Spleen (tissue), 7 donors: ENCODE results near the gene ITFG1.

Experiments used
- POLR2AphosphoS5 ChIP-seq, 3 donors: sonication (generic); formaldehyde crosslinking; IDR thresholded peaks; one replicate each; pipeline ENCODE4 v1.5.1; 2017; ENCODE audit warnings: antibody characterized with exemption in 3 of 3
- TF ChIP-seq, protein P1 (sequence below), 11 experiments: fragments of 200-600 bp in 7 of 11; fragments of 450-650 bp in 4 of 11; sonication (generic) in 4 of 11; IDR thresholded peaks in 8 of 11; conservative IDR thresholded peaks in 3 of 11; 1 replicate in 7 of 11; 2 replicates in 4 of 11; pipeline versions ENCODE4 v1.4.0 to v1.8.0; 2016 to 2021; ENCODE audit warnings: antibody characterized with exemption in 11 of 11, inconsistent platforms in 4 of 11, mild to moderate bottlenecking in 1 of 11
- donor health status: DM: no; HTN: no; CAD: no; lungs with moderate emphysema.
- donor health status: DM: no; HTN: no; CAD: no.
- donor health status: DM: no; HTN: no; CAD: no.

DNA sequence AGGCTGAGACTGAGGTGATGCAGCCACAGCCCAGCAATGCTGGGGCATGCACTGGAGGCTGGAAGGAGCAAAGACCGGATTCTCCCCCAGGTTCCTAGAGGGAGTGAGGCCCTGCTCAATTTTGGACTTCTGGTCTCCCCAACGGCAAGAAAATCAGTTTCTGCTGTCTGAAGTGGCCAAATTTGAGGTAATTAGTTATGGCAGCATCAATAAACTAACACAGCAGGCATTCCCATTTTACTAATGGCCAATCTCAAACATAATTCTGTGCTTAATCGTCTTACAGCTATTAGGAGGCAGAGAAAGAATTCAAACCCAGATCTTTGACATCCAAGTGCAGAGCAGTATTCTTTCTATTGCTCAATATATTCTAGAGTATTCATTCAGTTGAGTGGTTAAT lies 333.3 kb downstream of the ITFG1 start:
- TF ChIP-seq, protein P1, sequence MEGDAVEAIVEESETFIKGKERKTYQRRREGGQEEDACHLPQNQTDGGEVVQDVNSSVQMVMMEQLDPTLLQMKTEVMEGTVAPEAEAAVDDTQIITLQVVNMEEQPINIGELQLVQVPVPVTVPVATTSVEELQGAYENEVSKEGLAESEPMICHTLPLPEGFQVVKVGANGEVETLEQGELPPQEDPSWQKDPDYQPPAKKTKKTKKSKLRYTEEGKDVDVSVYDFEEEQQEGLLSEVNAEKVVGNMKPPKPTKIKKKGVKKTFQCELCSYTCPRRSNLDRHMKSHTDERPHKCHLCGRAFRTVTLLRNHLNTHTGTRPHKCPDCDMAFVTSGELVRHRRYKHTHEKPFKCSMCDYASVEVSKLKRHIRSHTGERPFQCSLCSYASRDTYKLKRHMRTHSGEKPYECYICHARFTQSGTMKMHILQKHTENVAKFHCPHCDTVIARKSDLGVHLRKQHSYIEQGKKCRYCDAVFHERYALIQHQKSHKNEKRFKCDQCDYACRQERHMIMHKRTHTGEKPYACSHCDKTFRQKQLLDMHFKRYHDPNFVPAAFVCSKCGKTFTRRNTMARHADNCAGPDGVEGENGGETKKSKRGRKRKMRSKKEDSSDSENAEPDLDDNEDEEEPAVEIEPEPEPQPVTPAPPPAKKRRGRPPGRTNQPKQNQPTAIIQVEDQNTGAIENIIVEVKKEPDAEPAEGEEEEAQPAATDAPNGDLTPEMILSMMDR (IDR thresholded peaks at IDR 0.05 in 8 of 11, conservative IDR thresholded peaks at IDR 0.05 in 3 of 11): no peak
- no peak for TF ChIP-seq POLR2AphosphoS5 (IDR thresholded peaks at IDR 0.05)
